GM23248 (cell line): ENCODE data around the gene RPN2.

Experiments
- EZH2 ChIP-seq: fragments of 200-600 bp; sonication (generic); IDR thresholded peaks from 2 replicates; pipeline ENCODE4 v1.6.1; 2018; ENCODE audit warnings: antibody characterized with exemption, mild to moderate bottlenecking; ENCODE audit not compliant: insufficient read depth, poor library complexity, severe bottlenecking
- EZH2phosphoT487 ChIP-seq: fragments of 200-600 bp; sonication (generic); IDR thresholded peaks from 2 replicates; pipeline ENCODE4 v1.6.1; 2018; ENCODE audit warnings: antibody characterized with exemption, moderate library complexity, mild to moderate bottlenecking, low read depth; ENCODE audit not compliant: insufficient read depth

DNA sequence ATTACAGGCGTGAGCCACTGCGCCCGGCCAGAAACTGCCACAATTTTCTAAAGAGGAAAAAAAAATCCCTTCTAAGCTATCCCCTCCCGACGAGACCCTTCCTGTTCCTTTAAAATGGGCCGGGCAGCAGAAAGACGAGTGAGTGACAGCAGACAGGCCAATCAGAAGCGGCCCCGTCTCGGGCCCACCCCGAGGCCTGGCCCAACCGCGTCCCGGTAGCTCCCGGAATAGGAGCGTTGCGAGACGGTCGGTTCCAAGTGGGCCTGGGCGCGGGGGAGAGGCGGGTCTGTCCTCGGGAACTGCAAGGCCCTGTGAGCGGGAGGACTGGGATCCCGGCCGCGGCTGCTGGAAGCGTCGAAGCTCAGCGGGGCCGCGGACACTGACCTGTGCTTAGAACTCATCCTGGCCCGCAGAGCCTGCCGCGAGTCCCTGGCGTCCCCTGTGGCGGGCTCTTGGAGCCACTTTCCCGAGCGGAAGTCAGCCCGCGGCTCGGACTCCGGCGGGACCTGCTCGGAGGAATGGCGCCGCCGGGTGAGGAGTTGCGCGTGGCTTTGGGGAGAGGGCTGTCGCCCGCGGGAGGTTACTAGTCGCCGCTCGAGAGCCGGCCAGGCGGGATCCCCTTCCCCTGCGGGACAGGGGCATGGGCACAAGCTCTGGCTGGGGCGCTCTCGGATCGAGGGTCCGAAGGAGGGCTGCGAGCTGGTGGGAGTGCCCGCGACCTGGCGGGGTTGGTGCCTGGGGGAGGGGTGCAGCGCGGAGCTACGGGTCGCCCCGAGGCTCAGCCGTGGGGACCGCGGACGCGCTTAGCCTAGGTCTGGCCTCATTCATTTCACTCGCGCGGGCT lies at the start of gene RPN2, which contains the start of gene MROH8:
- TF ChIP-seq EZH2 (no peak), EZH2phosphoT487 (no peak)
